Neural cell (in vitro differentiated cells): ENCODE measurements around the gene ZNF804B. TPM values are rescaled to one million over a fixed set of nuclear protein-coding genes. Genes with fewer than 3 reads are reported as not detected.

Source experiments
- H2AFZ ChIP-seq: fragments of 200-600, 300-800 bp; sonication (generic), shearing (Covaris generic); 2 replicates; pipeline ENCODE4 v1.6.0; 2014; ENCODE audit warnings: low read depth, mild to moderate bottlenecking, antibody characterized with exemption, low read length, moderate library complexity
- H3F3A ChIP-seq: fragments of 200-600 bp; shearing (Covaris generic); 2 replicates; pipeline ENCODE4 v1.6.1; 2016; ENCODE audit warnings: mild to moderate bottlenecking, moderate library complexity, mixed read lengths, antibody characterized with exemption, low read length; ENCODE audit not compliant: insufficient read depth, poor library complexity, severe bottlenecking
- H3K27ac ChIP-seq: fragments of 200-600, 300-800 bp; sonication (generic), shearing (Covaris generic); 2 replicates; pipeline ENCODE4 v1.5.1; 2014; ENCODE audit warnings: mild to moderate bottlenecking, low read length, moderate library complexity
- H3K27me3 ChIP-seq: fragments of 300-800, 200-600 bp; sonication (generic), shearing (Covaris generic); 2 replicates; pipeline ENCODE4 v1.6.0; 2014; ENCODE audit warnings: mild to moderate bottlenecking, low read depth, low read length, moderate library complexity; ENCODE audit not compliant: insufficient read depth
- H3K36me3 ChIP-seq: fragments of 300-800, 200-600 bp; sonication (generic), shearing (Covaris generic); 2 replicates; pipeline ENCODE4 v1.5.1; 2014; ENCODE audit warnings: mild to moderate bottlenecking, antibody characterized with exemption, low read length, moderate library complexity; ENCODE audit not compliant: insufficient read depth
- H3K4me2 ChIP-seq: fragments of 300-800, 200-600 bp; sonication (generic), shearing (Covaris generic); 2 replicates; pipeline ENCODE4 v1.6.0; 2014; ENCODE audit warnings: mild to moderate bottlenecking, low read length
- H3K4me3 ChIP-seq: fragments of 300-800, 200-600 bp; sonication (generic), shearing (Covaris generic); 2 replicates; pipeline ENCODE4 v1.5.1; 2014; ENCODE audit warnings: mild to moderate bottlenecking, low read length, moderate library complexity
- H3K79me2 ChIP-seq: fragments of 200-600 bp; shearing (Covaris generic); replicated peaks from 2 replicates; pipeline ENCODE4 v1.6.0; 2014; ENCODE audit warnings: mild to moderate bottlenecking, low read length, moderate library complexity; ENCODE audit not compliant: insufficient read depth
- H3K9ac ChIP-seq: fragments of 300-800, 200-600 bp; sonication (generic), shearing (Covaris generic); 2 replicates; pipeline ENCODE4 v1.6.1; 2016; ENCODE audit warnings: mild to moderate bottlenecking, low read length, mixed read lengths
- H3K9me2 ChIP-seq: fragments of 200-600 bp; shearing (Covaris generic); 2 replicates; pipeline ENCODE4 v1.6.1; 2016; ENCODE audit warnings: mild to moderate bottlenecking, low read length, mixed read lengths; ENCODE audit not compliant: insufficient read depth
- H3K9me3 ChIP-seq: fragments of 200-600, 300-800 bp; sonication (generic), shearing (Covaris generic); 2 replicates; pipeline ENCODE4 v1.6.1; 2016; ENCODE audit warnings: mild to moderate bottlenecking, mixed run types, low read length, moderate library complexity, mixed read lengths
- H4K20me1 ChIP-seq: fragments of 200-600 bp; shearing (Covaris generic); 2 replicates; pipeline ENCODE4 v1.6.1; 2016; ENCODE audit warnings: mild to moderate bottlenecking, mixed run types; ENCODE audit not compliant: insufficient read depth
- CTCF ChIP-seq: fragments of 450-650 bp; IDR thresholded peaks from 2 replicates; pipeline ENCODE4 v1.5.1; 2014; ENCODE audit warnings: antibody characterized with exemption, mild to moderate bottlenecking, moderate library complexity; ENCODE audit not compliant: poor library complexity, severe bottlenecking
- EP300 ChIP-seq: fragments of 450-650 bp; conservative IDR thresholded peaks from 2 replicates; pipeline ENCODE4 v1.6.1; 2014; ENCODE audit warnings: antibody characterized with exemption, mild to moderate bottlenecking, moderate library complexity; ENCODE audit not compliant: poor library complexity, severe bottlenecking
- EZH2 ChIP-seq: fragments of 200-600, 300-800 bp; shearing (Covaris generic), sonication (generic); IDR thresholded peaks from 2 replicates; pipeline ENCODE4 v1.6.1; 2014; ENCODE audit warnings: antibody characterized with exemption, low read length, borderline replicate concordance, mild to moderate bottlenecking; ENCODE audit not compliant: insufficient read depth, poor library complexity, severe bottlenecking
- MXI1 ChIP-seq: fragments of 450-650 bp; conservative IDR thresholded peaks from 2 replicates; pipeline ENCODE4 v1.6.1; 2014; ENCODE audit warnings: antibody characterized with exemption, mild to moderate bottlenecking; ENCODE audit not compliant: poor library complexity, severe bottlenecking
- POLR2AphosphoS5 ChIP-seq: IDR thresholded peaks from 2 replicates; pipeline ENCODE4 v1.6.1; 2012
- RAD21 ChIP-seq: fragments of 450-650 bp; conservative IDR thresholded peaks from 2 replicates; pipeline ENCODE4 v1.6.1; 2014; ENCODE audit warnings: antibody characterized with exemption, mild to moderate bottlenecking, moderate library complexity
- REST ChIP-seq: IDR thresholded peaks from 2 replicates; pipeline ENCODE4 v1.6.1; 2012; ENCODE audit warnings: borderline replicate concordance
- SMC3 ChIP-seq: fragments of 450-650 bp; conservative IDR thresholded peaks from 2 replicates; pipeline ENCODE4 v1.6.1; 2014; ENCODE audit warnings: antibody characterized with exemption, mild to moderate bottlenecking, moderate library complexity; ENCODE audit not compliant: poor library complexity
- TAF1 ChIP-seq: IDR thresholded peaks from 2 replicates; pipeline ENCODE4 v1.6.1; 2012; ENCODE audit warnings: low read depth
- polyA minus RNA-seq: library from RNA; depleted of rRNA, polyadenylated mRNA; stranded (reverse); fragments of >200 nt; gene quantifications from 2 replicates; pipeline ENCODE4 v1.2.3, GENCODE V29; 2014
- polyA plus RNA-seq: library from polyadenylated mRNA; depleted of rRNA; stranded (reverse); fragments of >200 nt; gene quantifications from 2 replicates; pipeline ENCODE4 v1.2.3, GENCODE V29; 2014

Gene ZNF804B
- polyA plus RNA-seq = 0.32 and 0.37 TPM in 2 replicates
- polyA minus RNA-seq = 1.9 and 4.2 TPM in 2 replicates

GRCh38 chr7:88759230-88760135 lies at the start of gene ZNF804B:
ZNF804B (plus strand) TSS chr7:88759700; CDS start chr7:88759977, 277 bp downstream.
- Histone ChIP-seq H3K79me2 (no peaks in the 10 kb centered on the region), H3K27me3 (peaks cover 42% of the 10 kb centered on the region), H3F3A (no peaks in the 10 kb centered on the region), H4K20me1 (no peaks in the 10 kb centered on the region), H3K27ac (no peak within 1 kb of the TSS), H3K36me3 (no peaks in the 10 kb centered on the region), H3K9me3 (no peaks in the 10 kb centered on the region), H3K9me2 (no peaks in the 10 kb centered on the region), H3K4me2 (peak within 1 kb of the TSS; percentile 49), H3K9ac (peak within 1 kb of the TSS; percentile 61), H2AFZ (peak within 1 kb of the TSS; percentile 49), H3K4me3 (peak within 1 kb of the TSS; percentile 83)
- peak; percentile 6 for TF ChIP-seq RAD21
- peak; percentile 11 for TF ChIP-seq POLR2AphosphoS5
- no peak for TF ChIP-seq SMC3
- no peak for TF ChIP-seq TAF1
- TF ChIP-seq EP300 = no peak
- TF ChIP-seq CTCF = no peak
- no peak for TF ChIP-seq REST
- TF ChIP-seq MXI1 = peak; percentile 42

GRCh38 chr7:88735920-88736319 lies 23.6 kb upstream of the ZNF804B start:
- no peak overlapping the region for H3K4me2 ChIP-seq
- no peaks in the 10 kb centered on the region for H3K9me2 ChIP-seq
- no peaks in the 10 kb centered on the region for H3K27me3 ChIP-seq
- no peaks in the 10 kb centered on the region for H3K79me2 ChIP-seq
- no peaks in the 10 kb centered on the region for H3K36me3 ChIP-seq
- no peaks in the 10 kb centered on the region for H4K20me1 ChIP-seq
- no peak for TF ChIP-seq POLR2AphosphoS5
- no peak for TF ChIP-seq EZH2
- no peak for TF ChIP-seq MXI1
- TF ChIP-seq RAD21 = no peak
- no peak for TF ChIP-seq TAF1
- no peak for TF ChIP-seq EP300
- TF ChIP-seq CTCF = no peak
- no peak for TF ChIP-seq SMC3
- TF ChIP-seq REST = no peak
- H3K9me3 ChIP-seq = no peaks in the 10 kb centered on the region
- no peak overlapping the region for H3K4me3 ChIP-seq
- H3F3A ChIP-seq = no peaks in the 10 kb centered on the region
- H3K27ac ChIP-seq = no peak overlapping the region
- no peak overlapping the region for H2AFZ ChIP-seq
- H3K9ac ChIP-seq = no peak overlapping the region
